ENCODE measurements around the gene SLC16A3.

GRCh38 chr17:82269882-82270500 is 41.1 kb downstream of the SLC16A3 start:
- TF ChIP-seq CTCF (IDR thresholded peaks at IDR 0.05): no peak
- TF ChIP-seq POLR2A (IDR thresholded peaks at IDR 0.05): no peak

All from esophagus squamous epithelium (tissue), 4 donors.